HG03025 (cell line): ENCODE measurements around the gene RAB1B.

Source experiments
- ATAC-seq: cut with Tn5 transposase; IDR thresholded peaks from one replicate; pipeline ENCODE4 v1.9.1; 2021; ENCODE audit warnings: mild to moderate bottlenecking, moderate library complexity; ENCODE audit not compliant: unreplicated experiment, low FRiP score

The RAB1B gene

GRCh38 chr11:66268244-66268951 lies at the start of gene RAB1B:
Gene RAB1B (plus strand): TSS chr11:66268639. CDS start chr11:66268680, 41 bp downstream.
- ATAC-seq: peak; percentile 65

DNA sequence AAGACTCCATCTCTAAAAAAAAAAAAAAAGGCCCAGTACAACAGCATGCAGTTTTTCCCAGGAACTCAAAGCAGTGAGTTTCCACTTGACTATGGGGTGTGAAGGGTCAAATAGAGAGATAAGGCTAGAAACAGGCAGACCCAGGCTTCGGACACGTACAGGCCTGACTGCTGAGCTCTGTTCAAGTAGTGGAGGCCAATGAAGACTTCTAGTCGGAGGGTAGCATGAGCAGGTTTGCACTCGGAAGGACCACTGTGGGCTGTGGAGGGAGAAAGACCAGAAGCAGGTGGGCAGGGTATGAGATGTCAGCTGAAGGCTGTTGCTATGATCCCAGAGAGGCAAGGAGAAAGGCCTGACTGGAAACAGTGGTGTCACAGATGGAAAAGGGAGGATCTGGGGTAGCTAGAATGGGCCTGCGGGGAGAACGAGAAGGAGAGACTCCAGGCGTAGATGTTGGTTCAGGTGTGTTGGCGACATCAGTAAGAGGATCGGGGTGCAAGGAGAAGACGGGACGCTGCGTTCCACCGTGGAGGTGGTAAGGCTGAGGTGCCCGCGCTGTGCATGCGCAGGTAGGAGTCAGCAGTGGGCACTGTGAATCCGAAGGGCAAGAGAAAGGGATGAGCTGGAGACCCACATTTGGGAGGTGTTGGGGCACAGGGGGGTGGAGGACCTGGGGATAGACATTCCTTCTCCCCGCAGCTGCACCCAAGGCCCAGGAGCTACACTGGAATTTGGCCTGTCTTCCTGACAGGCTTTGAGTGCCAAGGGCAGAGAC lies 49.4 kb upstream of the RAB1B start:
- no peak for ATAC-seq

DNA sequence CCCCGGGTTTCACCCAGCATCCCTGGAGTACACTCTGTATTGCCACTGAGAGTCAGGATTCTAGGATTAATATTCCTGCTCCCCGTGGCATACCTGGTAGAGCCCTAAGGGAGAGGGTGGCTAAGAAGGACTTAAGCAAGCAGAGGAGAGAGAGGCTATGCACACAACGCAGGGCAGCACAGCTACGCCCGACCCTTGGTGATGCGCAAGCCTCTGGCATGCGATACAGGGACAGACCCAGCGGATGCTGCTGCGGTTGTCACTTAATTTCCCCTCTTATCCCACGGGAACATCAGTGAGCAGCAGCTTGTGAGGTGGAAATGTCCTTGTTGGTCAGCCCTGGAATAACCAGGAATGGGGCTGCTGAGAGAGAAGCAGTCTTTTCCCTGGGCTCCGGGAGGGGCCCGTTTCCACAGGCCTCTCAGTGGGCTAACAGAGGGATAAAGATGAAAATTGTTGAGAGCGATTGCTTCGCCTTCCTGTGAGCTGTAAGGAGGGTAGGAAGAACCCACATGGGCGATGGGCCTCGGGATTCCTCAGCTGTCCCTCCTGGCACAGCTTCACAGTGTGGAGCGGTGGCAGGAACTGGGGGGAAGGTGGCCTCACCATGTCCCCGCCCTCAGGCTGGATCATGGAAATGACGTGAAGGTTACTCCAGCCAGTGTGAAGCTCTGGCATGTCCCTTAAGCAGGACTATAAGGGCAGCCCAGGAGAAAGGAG lies 48.4 kb upstream of the RAB1B start:
- ATAC-seq: no peak

DNA sequence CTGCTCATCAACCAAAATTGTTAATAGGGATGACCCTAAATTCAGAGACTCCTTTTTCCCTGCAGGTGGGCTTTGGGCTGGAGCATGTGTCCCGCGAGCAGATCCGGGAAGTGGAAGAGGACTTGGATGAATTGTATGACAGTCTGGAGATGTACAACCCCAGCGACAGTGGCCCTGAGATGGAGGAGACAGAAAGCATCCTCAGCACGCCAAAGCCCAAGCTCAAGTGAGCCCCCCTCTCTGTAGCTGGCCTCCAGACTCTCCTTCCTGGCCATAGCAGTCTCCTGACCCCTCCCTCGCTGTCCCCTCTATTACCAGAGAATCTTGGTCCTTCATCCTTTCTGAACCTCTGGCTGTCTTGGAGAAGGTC lies 47.9 kb upstream of the RAB1B start:
- no peak for ATAC-seq

- no peak for ATAC-seq
Measured at GRCh38 chr11:66221012-66221411, 47.4 kb upstream of the RAB1B start.

DNA sequence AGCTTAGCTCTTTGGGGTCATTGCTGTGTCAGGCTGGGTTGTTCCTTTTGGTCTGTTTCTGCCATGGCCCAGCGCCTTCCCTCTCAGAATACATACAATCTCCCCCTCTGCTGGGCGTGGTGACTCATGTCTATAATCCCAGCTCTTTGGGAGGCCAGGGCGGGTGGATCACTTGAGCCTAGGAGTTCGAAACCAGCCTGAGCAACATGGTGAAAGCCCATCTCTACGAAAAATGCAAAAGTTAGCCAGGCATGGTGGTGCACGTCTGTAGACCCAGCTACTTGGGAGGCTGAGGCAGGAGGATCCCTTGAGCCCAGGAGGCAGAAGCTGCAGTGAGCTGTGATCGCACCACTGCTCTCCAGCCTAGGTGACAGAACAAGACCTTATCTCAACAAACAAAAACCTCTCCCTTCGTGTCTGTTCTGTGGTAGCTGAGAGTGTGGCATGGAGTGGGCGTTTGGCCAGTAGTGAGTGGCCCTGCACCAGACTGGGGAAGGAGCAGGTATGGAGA lies 46.7 kb upstream of the RAB1B start:
- ATAC-seq: no peak

DNA sequence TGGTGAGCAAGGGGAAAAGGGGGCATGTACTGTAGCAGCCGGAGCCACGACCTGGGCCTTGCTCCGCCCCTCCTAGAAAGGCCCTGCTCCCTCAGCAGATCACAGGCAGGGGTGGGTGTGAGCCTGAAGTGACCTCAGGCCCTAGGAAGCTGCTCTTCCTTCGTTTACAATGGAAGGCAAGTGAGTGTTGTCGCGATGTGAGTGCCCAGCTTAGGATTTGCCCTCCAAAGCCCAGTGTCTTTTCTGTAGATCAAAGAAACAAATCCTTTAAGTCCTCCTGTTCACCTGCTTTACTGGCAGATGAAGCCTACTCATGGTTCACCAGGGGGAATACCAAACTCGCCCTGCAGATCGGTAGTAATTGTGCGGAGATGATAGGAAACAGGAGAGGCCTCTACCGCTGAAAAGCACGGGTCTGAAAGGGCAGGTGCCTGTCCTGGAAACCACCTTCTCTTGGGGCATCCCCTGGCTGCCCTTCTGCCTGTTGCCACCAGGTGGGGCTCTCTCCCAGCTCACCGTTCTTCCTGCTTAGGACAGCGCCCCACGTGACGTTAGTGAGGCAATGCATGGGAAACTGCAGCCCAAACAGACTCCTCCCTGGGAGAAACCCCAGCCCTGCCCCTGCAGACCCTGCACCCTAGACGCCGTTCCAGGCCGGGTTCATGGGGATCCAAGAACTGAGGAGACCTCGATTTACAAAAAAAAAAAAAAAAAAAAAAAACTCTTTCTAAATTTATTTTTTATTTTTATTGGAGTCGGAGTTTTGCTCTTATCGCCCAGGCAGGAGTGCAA lies 45.9 kb upstream of the RAB1B start:
- no peak for ATAC-seq

- ATAC-seq: no peak
Measured at GRCh38 chr11:66224226-66224855, 44.1 kb upstream of the RAB1B start.

GRCh38 chr11:66225066-66225465 lies 43.4 kb upstream of the RAB1B start:
- ATAC-seq: no peak

DNA sequence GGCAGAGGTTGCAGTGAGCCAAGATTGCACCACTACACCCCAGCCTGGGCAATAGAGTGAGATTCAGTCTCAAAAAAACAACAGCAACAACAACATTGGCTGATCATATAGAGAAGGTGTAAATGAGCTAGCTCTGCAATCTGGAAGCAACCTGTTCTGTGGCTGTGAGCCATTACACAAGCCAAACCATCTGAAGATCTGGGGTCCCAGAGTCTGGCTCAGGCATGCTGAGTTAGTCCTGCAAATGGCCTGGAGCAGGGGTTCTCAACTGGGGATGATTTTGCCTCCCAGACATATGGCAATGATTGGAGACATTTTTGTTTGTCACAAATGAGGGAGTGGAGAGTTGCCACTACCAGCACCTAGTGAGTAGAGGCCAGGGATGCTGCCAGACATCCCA lies 42.3 kb upstream of the RAB1B start:
- ATAC-seq: no peak

DNA sequence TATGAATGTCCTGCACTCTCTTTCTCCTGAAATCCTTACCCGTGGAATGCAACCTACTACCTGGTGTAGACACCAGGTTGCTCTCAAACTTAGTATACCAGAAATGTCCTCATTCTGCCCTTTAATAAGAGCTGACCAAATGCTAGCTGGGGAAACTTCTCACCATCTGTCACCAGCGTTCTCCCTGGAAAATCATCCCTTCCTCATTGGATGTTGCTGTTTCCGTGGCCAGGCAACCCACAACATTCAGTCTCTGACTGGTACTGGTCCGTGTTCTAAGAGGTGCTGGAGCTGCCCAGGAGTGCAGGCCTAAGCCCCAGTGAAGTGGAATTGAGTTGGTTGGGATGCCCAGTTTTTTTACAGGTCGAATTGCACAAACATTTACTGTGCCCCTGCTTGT lies 40.7 kb upstream of the RAB1B start:
- ATAC-seq: no peak

DNA sequence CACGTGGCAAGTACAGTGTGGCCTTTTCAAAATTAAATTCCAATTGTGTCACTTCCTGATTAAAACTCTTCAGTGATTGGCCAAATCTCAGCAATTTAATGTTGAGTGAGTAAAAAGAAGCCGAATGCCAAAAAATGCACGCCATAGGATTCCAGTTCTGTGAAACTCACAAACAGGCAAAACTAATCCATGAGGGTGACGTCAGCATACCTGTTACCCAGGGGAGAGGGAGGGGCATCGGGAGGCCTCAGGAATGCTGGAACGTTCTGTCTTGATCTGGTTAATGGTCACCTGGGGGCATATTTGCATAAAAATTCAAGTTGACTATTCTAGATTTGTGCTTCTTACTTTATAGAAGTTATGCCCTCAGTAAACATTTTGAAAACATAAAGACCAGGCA lies 39.9 kb upstream of the RAB1B start:
- ATAC-seq: no peak

GRCh38 chr11:66230156-66230555 lies 38.3 kb upstream of the RAB1B start:
- ATAC-seq: no peak

DNA sequence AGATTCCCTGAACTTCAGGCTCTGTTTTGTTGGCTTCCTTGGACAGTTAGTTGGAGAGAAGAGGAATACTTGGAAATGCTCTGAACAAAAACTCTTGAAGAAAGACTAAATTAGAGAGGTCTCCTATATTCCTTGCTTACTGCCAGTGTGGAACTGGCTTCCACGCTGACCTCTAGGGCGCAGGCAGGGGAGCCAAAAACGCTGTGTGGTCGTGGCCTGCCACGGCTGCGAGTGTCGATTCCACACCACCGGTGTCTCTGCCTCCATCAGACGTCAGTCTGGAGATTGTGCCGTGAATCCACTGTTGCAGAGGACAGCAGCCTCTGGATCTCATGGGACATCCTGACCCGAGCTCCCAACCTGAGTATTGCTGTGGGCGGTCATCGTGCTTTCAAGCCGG lies 37.5 kb upstream of the RAB1B start:
- no peak for ATAC-seq

GRCh38 chr11:66231561-66231960 lies 36.9 kb upstream of the RAB1B start:
- no peak for ATAC-seq

DNA sequence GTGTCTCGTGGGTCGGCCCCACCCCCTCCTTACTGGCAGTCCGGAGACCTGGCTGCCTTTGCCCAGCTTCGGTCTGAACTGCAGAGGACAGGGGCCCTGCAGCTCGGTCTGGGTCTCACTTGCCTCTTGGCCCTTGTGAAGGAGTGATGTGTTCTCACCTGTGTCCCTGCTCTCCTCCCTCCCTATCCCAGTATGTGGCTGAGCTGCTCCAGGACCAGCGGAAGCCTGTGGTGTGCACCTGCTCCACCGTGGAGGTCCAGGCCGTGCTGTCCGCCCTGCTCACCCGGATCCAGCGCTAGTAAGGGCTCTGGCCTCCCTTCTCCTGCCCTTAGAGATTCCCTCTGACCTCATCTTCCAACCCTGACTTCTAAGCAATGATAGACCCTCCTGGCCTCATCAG lies 35.7 kb upstream of the RAB1B start:
- no peak for ATAC-seq

- no peak for ATAC-seq
Measured at GRCh38 chr11:66233301-66233700, 35.1 kb upstream of the RAB1B start.

DNA sequence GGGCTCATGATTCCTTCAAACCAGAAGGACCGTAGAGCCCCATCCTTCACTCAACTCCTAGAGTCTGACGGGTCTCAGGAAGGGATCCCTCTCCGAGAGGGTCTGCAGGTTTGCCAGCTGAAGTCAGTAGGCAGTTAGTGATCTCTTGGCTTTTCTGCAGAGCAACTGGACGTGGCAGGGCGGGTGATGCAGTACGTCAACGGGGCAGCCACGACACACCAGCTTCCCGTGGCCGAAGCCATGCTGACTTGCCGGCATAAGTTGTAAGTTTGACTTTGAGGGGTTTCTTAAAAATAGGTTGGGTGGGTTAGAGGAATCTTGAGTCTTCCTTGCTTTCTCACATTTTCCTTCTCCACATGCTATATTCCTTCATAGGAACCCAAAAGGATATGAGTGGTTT lies 33.3 kb upstream of the RAB1B start:
- no peak for ATAC-seq

DNA sequence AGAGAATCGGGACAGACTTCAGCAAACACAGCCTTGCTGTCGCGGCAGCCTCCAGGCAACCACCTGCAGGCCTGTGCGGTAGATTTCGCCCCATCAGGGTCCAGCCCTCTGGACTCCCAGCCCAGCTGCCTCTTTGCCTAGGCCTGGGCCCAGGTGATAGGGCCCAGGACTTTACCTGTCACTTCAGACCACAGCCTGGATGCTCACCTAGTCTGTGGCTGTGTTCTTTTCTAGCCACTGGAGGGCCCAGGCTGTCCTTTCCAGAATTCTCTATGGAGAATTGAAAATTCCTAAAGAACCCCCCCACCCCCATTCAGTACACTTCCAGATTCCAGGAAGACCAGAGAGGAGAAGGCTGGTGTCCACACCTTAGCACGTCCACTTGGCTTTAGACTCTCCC lies 30.6 kb upstream of the RAB1B start:
- no peak for ATAC-seq

- no peak for ATAC-seq
Measured at GRCh38 chr11:66238786-66239413, 29.5 kb upstream of the RAB1B start.
